Uterus (tissue), 2 donors: Measurements from ENCODE around the gene GPR108.
"Not testable (repeated sequence)": the region's sequence is repeated elsewhere in the genome, so short reads cannot be mapped to it uniquely, and the experiment has no call there.

Experiments used
- CTCF ChIP-seq, 4 experiments: fragments of 200-600 bp in 2 of 4; fragments of 450-650 bp in 2 of 4; sonication (generic) in 2 of 4; IDR thresholded peaks; one replicate each; pipeline ENCODE4 v1.5.1; 2016 to 2019; ENCODE audit warnings: antibody characterized with exemption in 4 of 4, mild to moderate bottlenecking in 2 of 4, moderate library complexity in 1 of 4
- POLR2A ChIP-seq, 2 donors: fragments of 450-650 bp; IDR thresholded peaks; one replicate each; pipeline ENCODE4 v1.6.1; 2016; ENCODE audit warnings: antibody characterized with exemption in 2 of 2, mild to moderate bottlenecking in 1 of 2, moderate library complexity in 1 of 2

GRCh38 chr19:6748543-6748942 is 11.2 kb upstream of the GPR108 start:
- TF ChIP-seq CTCF, POLR2A (IDR thresholded peaks at IDR 0.05): not testable (repeated sequence)
